Esophagus squamous epithelium (tissue), 5 donors: ENCODE measurements around the gene WDR82. TPM values are rescaled to one million over a fixed set of nuclear protein-coding genes. Genes with fewer than 3 reads are reported as not detected.

Experiments
- DNase-seq: peaks from one replicate; lab custom pipeline; 2025; lab: John Stamatoyannopoulos, UW
- H3K27ac ChIP-seq, 4 donors: fragments of 200-600 bp; sonication (generic); one replicate each; pipeline ENCODE4 v1.5.1; 2016 to 2019; ENCODE audit warnings: mild to moderate bottlenecking in 1 of 4
- H3K27me3 ChIP-seq, 4 donors: fragments of 200-600 bp; sonication (generic); 1 replicate in 3 of 4; 2 replicates in 1 of 4; pipeline versions ENCODE4 v1.5.1 to v1.6.0; 2017 to 2021; ENCODE audit warnings: antibody characterized with exemption in 1 of 4
- H3K36me3 ChIP-seq, 3 donors: fragments of 200-600 bp; sonication (generic); one replicate each; pipeline ENCODE4 v1.5.1; 2016 to 2019
- H3K4me1 ChIP-seq, 3 donors: fragments of 200-600 bp; sonication (generic); one replicate each; pipeline ENCODE4 v1.5.1; 2017 to 2019
- H3K4me3 ChIP-seq, 4 donors: fragments of 200-600 bp; sonication (generic); 1 replicate in 3 of 4; 2 replicates in 1 of 4; pipeline ENCODE4 v1.5.1; 2016 to 2019; ENCODE audit warnings: mild to moderate bottlenecking in 2 of 4, moderate library complexity in 1 of 4
- H3K9me3 ChIP-seq, 3 donors: fragments of 200-600 bp; sonication (generic); one replicate each; pipeline ENCODE4 v1.5.1; 2016 to 2019
- CTCF ChIP-seq, 6 experiments: fragments of 450-650 bp in 4 of 6; fragments of 200-600 bp in 2 of 6; sonication (generic) in 2 of 6; IDR thresholded peaks; one replicate each; pipeline ENCODE4 v1.5.1; 2016 to 2019; ENCODE audit warnings: antibody characterized with exemption in 6 of 6, mild to moderate bottlenecking in 4 of 6, moderate library complexity in 4 of 6
- POLR2A ChIP-seq, 4 donors: fragments of 450-650 bp; IDR thresholded peaks; one replicate each; pipeline ENCODE4 v1.6.1; 2017; ENCODE audit warnings: antibody characterized with exemption in 4 of 4, mild to moderate bottlenecking in 4 of 4, moderate library complexity in 3 of 4
- WGBS, 2 donors: methylation state at CpG; one replicate each; pipeline ENCODE4 v1.1.5; 2018; 5-methylcytosine and 5-hydroxymethylcytosine counted together
- intact Hi-C: fragments of 100-400 bp; cut with DNase I; formaldehyde crosslinking; loops from one replicate; pipeline ENCODE4 v1.15.0; 2022
- total RNA-seq, 4 donors: library from RNA; depleted of rRNA; stranded (reverse); fragments of >200 nt; gene quantifications; one replicate each; pipeline ENCODE4 v1.1.0, GENCODE V29; 2016
- donor health status: DM: yes; HTN: yes; CAD: no.

Gene WDR82
- total RNA-seq, 4 donors from 2014 or later = 42.7 to 58.7 (median 52.9) TPM

GRCh38 chr3:52246728-52247408 lies 31.6 kb downstream of the WDR82 start:
- no peak for TF ChIP-seq CTCF (IDR thresholded peaks at IDR 0.05)
- TF ChIP-seq POLR2A (IDR thresholded peaks at IDR 0.05) = no peak
- intact Hi-C loops = no loop called here
- DNase-seq = no peak
- Histone ChIP-seq H3K27me3 (no peaks in the 10 kb centered on the region), H3K4me3 (peak overlapping the region in 3 of 4 donors; percentile 54 to 73 (median 59)), H3K9me3 (no peaks in the 10 kb centered on the region), H3K27ac (peak overlapping the region; percentile 78 to 95 (median 86)), H3K4me1 (peaks cover 50 to 79% (median 51%) of the 10 kb centered on the region in 3 donors), H3K36me3 (peaks cover 0 to 42% (median 11%) of the 10 kb centered on the region in 3 donors)
- 61 to 70% methylated on average over 1 to 3 of the region's 14 CpGs for WGBS, 2 donors

DNA sequence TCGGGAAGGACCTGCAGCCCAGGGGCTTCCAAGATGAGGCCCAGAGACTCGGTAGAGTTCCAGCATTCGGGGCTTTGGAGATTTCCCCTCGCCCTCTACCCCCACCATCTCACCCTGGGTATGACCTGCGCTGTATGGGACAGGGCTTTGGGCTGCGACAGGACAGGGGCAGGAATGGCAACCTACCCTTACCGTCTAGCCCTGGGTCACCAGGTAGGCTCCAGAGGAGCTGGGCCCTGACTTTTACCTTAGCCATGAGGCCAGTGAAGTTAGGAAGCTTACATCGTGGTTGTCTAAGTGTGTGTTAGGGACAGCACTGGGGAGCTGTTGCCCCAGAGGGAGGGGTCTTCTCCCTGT lies 32.2 kb downstream of the WDR82 start:
- 31% methylated on average over 7 of the region's 8 CpGs; no CpG with 5 or more reads in 1 of the 2 donors for WGBS, 2 donors
- peak overlapping the region; percentile 78 to 95 (median 86) for H3K27ac ChIP-seq

DNA sequence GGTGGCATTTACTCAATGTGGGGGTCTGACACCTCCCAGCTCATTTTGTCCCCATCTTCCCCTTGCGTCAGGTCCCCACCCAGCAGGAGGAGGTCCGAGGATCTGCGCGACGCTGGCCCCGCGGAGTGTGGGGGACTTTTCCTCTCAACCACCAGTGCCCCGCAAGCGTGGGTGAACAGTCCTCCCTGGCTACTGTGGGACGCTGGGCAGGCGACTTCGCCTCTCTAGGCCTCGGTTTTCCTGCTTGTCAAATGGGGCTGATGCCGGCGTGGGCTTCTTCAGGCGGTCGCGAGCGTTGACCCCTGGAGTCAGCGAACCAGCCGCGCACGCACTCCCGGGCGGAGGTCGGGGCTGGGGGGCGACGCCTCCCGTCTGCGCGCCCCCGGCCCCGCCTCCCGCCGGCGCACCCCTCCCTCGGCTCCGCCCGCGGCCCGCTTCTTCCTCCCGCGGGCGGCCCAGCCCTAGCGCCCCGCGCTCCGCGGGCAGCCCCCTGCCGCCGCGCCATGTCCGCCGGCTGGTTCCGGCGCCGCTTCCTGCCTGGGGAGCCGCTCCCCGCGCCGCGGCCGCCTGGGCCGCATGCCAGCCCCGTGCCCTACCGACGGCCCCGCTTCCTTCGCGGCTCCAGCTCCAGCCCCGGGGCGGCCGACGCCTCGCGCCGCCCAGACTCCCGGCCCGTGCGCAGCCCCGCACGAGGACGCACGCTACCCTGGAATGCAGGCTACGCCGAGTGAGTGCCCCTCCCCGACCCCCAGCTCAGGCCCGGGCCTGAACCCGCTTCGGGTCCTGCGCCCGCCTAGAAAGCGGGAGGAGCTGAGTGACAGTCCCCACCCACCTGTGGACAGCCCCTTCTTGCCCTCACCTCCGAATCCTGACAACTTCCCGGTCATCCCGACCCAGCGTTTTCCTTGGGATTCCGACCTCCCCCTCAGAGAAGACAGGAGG lies 32.9 kb downstream of the WDR82 start, which contains the start of gene PPM1M:
PPM1M (plus strand) TSS at position 438 of the 942 bp plus-strand sequence; CDS start at position 504, 66 bp downstream.
- DNase-seq = no peak
- Histone ChIP-seq H3K4me1 (peaks cover 41 to 70% (median 48%) of the 10 kb centered on the region in 3 donors), H3K9me3 (no peaks in the 10 kb centered on the region), H3K27ac (peak within 1 kb of the TSS; percentile 78 to 95 (median 86)), H3K4me3 (peak within 1 kb of the TSS; percentile 35 to 73 (median 56)), H3K27me3 (no peaks in the 10 kb centered on the region), H3K36me3 (peaks cover 0 to 29% (median 11%) of the 10 kb centered on the region in 3 donors)
- TF ChIP-seq CTCF (IDR thresholded peaks at IDR 0.05) = no peak
- TF ChIP-seq POLR2A (IDR thresholded peaks at IDR 0.05) = no peak
- intact Hi-C loops = no loop called here
- 6 to 7% methylated on average over 3 to 7 of the region's 98 CpGs for WGBS, 2 donors

More for the DNA sequence above, 32.2 kb downstream of the WDR82 start:
- Histone ChIP-seq H3K4me1 (peaks cover 45 to 73% (median 51%) of the 10 kb centered on the region in 3 donors), H3K27me3 (no peaks in the 10 kb centered on the region), H3K9me3 (no peaks in the 10 kb centered on the region), H3K36me3 (peaks cover 0 to 36% (median 11%) of the 10 kb centered on the region in 3 donors), H3K4me3 (peak overlapping the region; percentile 35 to 73 (median 56))
- TF ChIP-seq POLR2A (IDR thresholded peaks at IDR 0.05) = no peak
- TF ChIP-seq CTCF (IDR thresholded peaks at IDR 0.05) = no peak
- DNase-seq = no peak
- intact Hi-C loops = no loop called here

- Histone ChIP-seq H3K36me3 (peaks cover 0 to 13% (median 5%) of the 10 kb centered on the region in 3 donors), H3K27me3 (no peaks in the 10 kb centered on the region), H3K4me3 (peak overlapping the region in 1 of 4 donors; percentile 73), H3K27ac (peak overlapping the region; percentile 36 to 95 (median 64)), H3K4me1 (peaks cover 40 to 69% (median 45%) of the 10 kb centered on the region in 3 donors), H3K9me3 (no peaks in the 10 kb centered on the region)
- intact Hi-C loops = no loop called here
- TF ChIP-seq POLR2A (IDR thresholded peaks at IDR 0.05) = peak in 2 of 4 donors; percentile 17 to 35
- no peak for TF ChIP-seq CTCF (IDR thresholded peaks at IDR 0.05)
- DNase-seq = no peak
- WGBS, 2 donors = 35 to 36% methylated on average over 5 to 6 of the region's 9 CpGs
Observed at GRCh38 chr3:52243791-52244628, 34.4 kb downstream of the WDR82 start.
